Measurements from ENCODE around the gene C2orf74. TPM values are rescaled to one million over a fixed set of nuclear protein-coding genes. Genes with fewer than 3 reads are reported as not detected.
"Not testable (repeated sequence)": the region's sequence is repeated elsewhere in the genome, so short reads cannot be mapped to it uniquely, and the experiment has no call there.

C2orf74 gene
- 10 to 100 TPM; 11.7 to 12.6 TPM for total RNA-seq

DNA sequence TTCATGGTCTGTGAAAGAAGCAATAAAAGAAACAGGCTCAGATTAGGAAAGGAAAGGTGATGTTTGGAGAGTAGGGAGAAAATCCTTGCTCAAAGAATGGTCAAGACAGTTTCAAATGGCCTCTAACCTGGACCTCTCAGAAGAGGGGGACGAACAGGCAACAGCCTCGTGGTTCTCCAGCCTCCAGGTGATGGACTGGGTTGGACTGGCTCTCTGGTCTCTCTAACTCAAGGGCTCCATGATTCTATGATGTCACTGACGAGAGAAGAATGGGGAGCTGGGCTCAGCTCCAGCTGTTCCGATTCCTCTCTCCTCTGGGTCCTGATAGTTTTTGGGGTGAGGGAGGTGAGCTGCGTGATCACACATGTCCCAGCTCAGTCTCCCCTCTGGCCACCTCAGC, at the start of gene C2orf74:
Gene C2orf74 (plus strand): TSS at position 301 of the 400 bp plus-strand sequence. CDS start 327 bp downstream, outside the sequence.
- H3K27me3 Mint-ChIP-seq, result no peaks in the 10 kb centered on the region
- H3K4me1 Mint-ChIP-seq, result no peaks in the 10 kb centered on the region
- H3K27ac Mint-ChIP-seq, result no peak within 1 kb of the TSS
- H3K9me3 Mint-ChIP-seq, result no peaks in the 10 kb centered on the region
- peaks cover 40% of the 10 kb centered on the region for H3K36me3 Mint-ChIP-seq
- no peak for DNase-seq
- no peak within 1 kb of the TSS for H3K4me3 Mint-ChIP-seq

GRCh38 chr2:61114147-61114546, 47.8 kb upstream of the C2orf74 start:
- no peak overlapping the region for H3K4me3 Mint-ChIP-seq
- H3K36me3 Mint-ChIP-seq, result peaks cover 6% of the 10 kb centered on the region
- H3K9me3 Mint-ChIP-seq, result peaks cover 7% of the 10 kb centered on the region
- no peak overlapping the region for H3K27ac Mint-ChIP-seq
- peaks cover 11% of the 10 kb centered on the region for H3K4me1 Mint-ChIP-seq
- no peak for DNase-seq
- no peaks in the 10 kb centered on the region for H3K27me3 Mint-ChIP-seq

GRCh38 chr2:61116302-61116701, 45.7 kb upstream of the C2orf74 start:
- Mint-ChIP-seq H3K27ac (no peak overlapping the region), H3K9me3 (peaks cover 7% of the 10 kb centered on the region), H3K27me3 (no peaks in the 10 kb centered on the region), H3K4me1 (peaks cover 11% of the 10 kb centered on the region), H3K4me3 (no peak overlapping the region), H3K36me3 (peaks cover 6% of the 10 kb centered on the region)
- no peak for DNase-seq

GRCh38 chr2:61117534-61117933, 44.5 kb upstream of the C2orf74 start:
- H3K4me3 Mint-ChIP-seq, result no peak overlapping the region

DNA sequence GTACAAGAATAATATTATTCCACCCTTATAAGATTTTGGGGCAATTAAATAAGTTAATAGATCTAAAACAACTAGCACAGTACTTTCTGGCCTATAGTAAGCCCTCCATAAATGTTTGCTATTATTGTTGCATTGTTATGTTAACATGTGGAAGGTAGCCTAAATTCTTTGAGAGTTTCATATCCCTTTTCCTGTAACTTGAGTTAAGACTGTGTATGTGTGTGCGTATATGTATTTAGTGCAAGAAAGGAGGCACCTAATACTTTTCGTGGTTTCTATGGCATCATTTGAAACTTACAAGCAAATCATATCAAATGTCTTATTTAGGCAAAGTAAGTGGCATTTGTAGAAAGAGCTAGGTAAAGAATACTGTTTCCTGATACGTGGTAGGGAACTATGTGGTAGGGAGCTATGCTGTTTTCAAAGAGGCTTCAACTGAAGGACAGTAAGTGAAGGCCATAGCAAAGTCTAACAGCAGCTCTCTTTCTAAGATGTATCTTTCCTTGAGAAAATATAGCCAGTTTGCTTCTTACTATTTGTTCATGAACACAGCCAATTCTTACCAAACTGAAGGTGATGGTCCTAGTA, 36.8 kb upstream of the C2orf74 start:
- H3K4me3 Mint-ChIP-seq, result no peak overlapping the region
- H3K36me3 Mint-ChIP-seq, result peaks cover 3% of the 10 kb centered on the region
- peaks cover 5% of the 10 kb centered on the region for H3K9me3 Mint-ChIP-seq
- DNase-seq, result no peak
- H3K27ac Mint-ChIP-seq, result no peak overlapping the region
- H3K4me1 Mint-ChIP-seq, result no peaks in the 10 kb centered on the region
- no peaks in the 10 kb centered on the region for H3K27me3 Mint-ChIP-seq

More at GRCh38 chr2:61117534-61117933, 44.5 kb upstream of the C2orf74 start:
- Mint-ChIP-seq H3K27ac (no peak overlapping the region), H3K36me3 (peaks cover 6% of the 10 kb centered on the region), H3K4me1 (peaks cover 11% of the 10 kb centered on the region), H3K27me3 (no peaks in the 10 kb centered on the region), H3K9me3 (peaks cover 7% of the 10 kb centered on the region)
- no peak for DNase-seq

GRCh38 chr2:61125798-61126197, 36.2 kb upstream of the C2orf74 start:
- Mint-ChIP-seq H3K27ac (no peak overlapping the region), H3K9me3 (peaks cover 5% of the 10 kb centered on the region), H3K4me3 (no peak overlapping the region), H3K4me1 (no peaks in the 10 kb centered on the region), H3K36me3 (peaks cover 3% of the 10 kb centered on the region), H3K27me3 (no peaks in the 10 kb centered on the region)
- DNase-seq, result no peak

DNA sequence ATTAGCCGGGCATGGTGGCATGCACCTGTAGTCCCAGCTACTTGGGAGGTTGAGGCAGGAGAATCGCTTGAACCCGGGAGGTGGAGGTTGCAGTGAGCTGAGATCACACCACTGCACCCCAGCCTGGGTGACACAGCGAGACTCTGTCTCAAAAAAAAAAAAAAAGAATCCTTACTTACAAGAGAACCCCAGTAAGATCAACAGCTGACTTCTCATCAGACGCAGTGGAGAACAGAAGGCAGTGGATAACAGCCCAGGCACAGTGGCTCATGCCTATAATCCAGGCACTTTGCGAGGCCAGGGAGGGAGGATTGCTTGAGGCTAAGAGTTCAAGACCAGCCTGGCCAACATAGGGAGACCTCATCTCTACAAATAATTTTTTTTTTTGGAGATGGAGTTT, 33.9 kb upstream of the C2orf74 start:
- H3K9me3 Mint-ChIP-seq, H3K4me1 Mint-ChIP-seq, H3K27me3 Mint-ChIP-seq, H3K27ac Mint-ChIP-seq, H3K36me3 Mint-ChIP-seq, DNase-seq, H3K4me3 Mint-ChIP-seq: not testable (repeated sequence)

- no peaks in the 10 kb centered on the region for H3K27me3 Mint-ChIP-seq
- no peak overlapping the region for H3K4me3 Mint-ChIP-seq
- no peak for DNase-seq
- H3K4me1 Mint-ChIP-seq, result peaks cover 2% of the 10 kb centered on the region
- H3K27ac Mint-ChIP-seq, result no peak overlapping the region
- H3K9me3 Mint-ChIP-seq, result no peaks in the 10 kb centered on the region
- H3K36me3 Mint-ChIP-seq, result no peaks in the 10 kb centered on the region
Measured at GRCh38 chr2:61134141-61134540, 27.8 kb upstream of the C2orf74 start.

GRCh38 chr2:61135510-61135909, 26.5 kb upstream of the C2orf74 start:
- Mint-ChIP-seq H3K36me3 (no peaks in the 10 kb centered on the region), H3K4me1 (peaks cover 2% of the 10 kb centered on the region), H3K27ac (no peak overlapping the region)

DNA sequence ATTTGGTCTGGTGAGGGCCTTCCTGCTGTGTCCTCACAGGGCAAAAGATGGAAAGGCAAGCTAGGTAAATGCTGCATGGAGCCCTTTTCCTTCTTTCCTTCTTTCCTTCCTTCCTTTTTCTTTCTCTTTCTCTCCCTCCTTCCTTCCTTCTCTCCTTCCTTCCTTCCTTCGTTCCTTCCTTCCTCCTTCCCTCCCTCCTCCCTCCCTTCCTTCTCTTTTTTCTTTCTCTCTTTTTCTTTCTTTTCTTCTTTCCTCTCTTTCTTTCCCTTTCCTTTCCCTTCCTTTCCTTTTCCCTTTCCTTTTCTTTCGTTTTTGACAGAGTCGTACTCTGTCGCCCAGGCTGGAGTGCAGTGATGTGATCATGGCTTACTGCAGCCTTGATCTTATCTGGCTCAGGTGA, 23.1 kb upstream of the C2orf74 start:
- Mint-ChIP-seq H3K27me3 (no peaks in the 10 kb centered on the region), H3K4me3 (no peak overlapping the region), H3K9me3 (no peaks in the 10 kb centered on the region), H3K27ac (no peak overlapping the region), H3K4me1 (peaks cover 2% of the 10 kb centered on the region), H3K36me3 (peaks cover 4% of the 10 kb centered on the region)
- no peak for DNase-seq

More at GRCh38 chr2:61135510-61135909, 26.5 kb upstream of the C2orf74 start:
- Mint-ChIP-seq H3K9me3 (no peaks in the 10 kb centered on the region), H3K27me3 (no peaks in the 10 kb centered on the region), H3K4me3 (no peak overlapping the region)
- DNase-seq, result no peak

- DNase-seq, result no peak
- H3K4me3 Mint-ChIP-seq, result no peak overlapping the region
- no peak overlapping the region for H3K27ac Mint-ChIP-seq
- H3K4me1 Mint-ChIP-seq, result peaks cover 6% of the 10 kb centered on the region
- peaks cover 9% of the 10 kb centered on the region for H3K36me3 Mint-ChIP-seq
- no peaks in the 10 kb centered on the region for H3K27me3 Mint-ChIP-seq
- no peaks in the 10 kb centered on the region for H3K9me3 Mint-ChIP-seq
Measured at GRCh38 chr2:61141151-61141550, 20.8 kb upstream of the C2orf74 start.

GRCh38 chr2:61144697-61145268, 17.2 kb upstream of the C2orf74 start:
- Mint-ChIP-seq H3K36me3 (peaks cover 14% of the 10 kb centered on the region), H3K4me3 (peak overlapping the region; percentile 95), H3K27me3 (no peaks in the 10 kb centered on the region), H3K27ac (peak overlapping the region; percentile 97), H3K4me1 (peaks cover 10% of the 10 kb centered on the region), H3K9me3 (no peaks in the 10 kb centered on the region)
- DNase-seq, result peak; percentile 93

DNA sequence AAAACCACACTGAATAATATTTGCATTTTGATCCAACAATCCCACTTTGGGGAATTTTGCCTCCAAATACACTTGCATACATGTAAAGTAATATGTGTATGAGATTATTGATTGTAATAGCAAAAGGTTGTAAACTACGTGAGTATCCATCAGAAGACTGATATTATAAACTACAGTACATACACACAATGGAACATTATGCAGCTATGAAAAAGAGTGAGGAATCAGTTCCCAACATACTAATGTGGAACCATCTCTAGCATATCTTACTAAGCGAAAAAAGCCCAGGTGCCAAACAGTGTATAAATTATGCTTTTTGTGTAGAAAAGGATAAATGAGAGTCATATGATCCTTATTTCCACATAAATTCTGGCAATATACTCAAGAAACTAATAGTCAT, 16.0 kb upstream of the C2orf74 start:
- Mint-ChIP-seq H3K9me3 (no peaks in the 10 kb centered on the region), H3K27me3 (no peaks in the 10 kb centered on the region), H3K27ac (no peak overlapping the region), H3K4me3 (peak overlapping the region; percentile 76), H3K36me3 (peaks cover 19% of the 10 kb centered on the region), H3K4me1 (peaks cover 10% of the 10 kb centered on the region)
- no peak for DNase-seq

- not testable (repeated sequence) for H3K27ac Mint-ChIP-seq, H3K4me3 Mint-ChIP-seq, H3K27me3 Mint-ChIP-seq, DNase-seq, H3K4me1 Mint-ChIP-seq, H3K9me3 Mint-ChIP-seq
- H3K36me3 Mint-ChIP-seq, result peaks cover 24% of the 10 kb centered on the region
Measured at GRCh38 chr2:61148091-61148490, 13.9 kb upstream of the C2orf74 start.

DNA sequence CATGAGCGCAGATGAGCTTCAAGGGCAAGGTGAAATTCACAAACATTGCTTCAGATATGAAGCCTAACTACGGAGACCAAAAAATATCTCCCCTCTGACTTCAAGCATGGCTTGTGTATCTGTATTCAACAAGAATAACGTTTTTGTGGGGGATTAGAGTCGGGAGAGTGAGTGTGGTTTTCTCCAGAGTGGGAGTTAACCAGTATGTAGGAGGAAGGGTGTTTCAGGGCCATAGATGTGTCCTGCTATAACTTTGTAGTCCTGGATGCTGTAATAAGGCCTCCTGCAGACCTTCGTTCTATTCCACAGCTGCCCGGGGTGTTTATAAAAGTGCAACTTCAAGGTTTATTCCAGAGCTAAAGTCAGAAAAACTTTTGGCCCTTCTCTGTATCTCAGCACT, 12.9 kb upstream of the C2orf74 start:
- Mint-ChIP-seq H3K27me3 (no peaks in the 10 kb centered on the region), H3K4me3 (no peak overlapping the region), H3K27ac (no peak overlapping the region), H3K36me3 (peaks cover 20% of the 10 kb centered on the region), H3K4me1 (peaks cover 10% of the 10 kb centered on the region), H3K9me3 (no peaks in the 10 kb centered on the region)
- no peak for DNase-seq

DNA sequence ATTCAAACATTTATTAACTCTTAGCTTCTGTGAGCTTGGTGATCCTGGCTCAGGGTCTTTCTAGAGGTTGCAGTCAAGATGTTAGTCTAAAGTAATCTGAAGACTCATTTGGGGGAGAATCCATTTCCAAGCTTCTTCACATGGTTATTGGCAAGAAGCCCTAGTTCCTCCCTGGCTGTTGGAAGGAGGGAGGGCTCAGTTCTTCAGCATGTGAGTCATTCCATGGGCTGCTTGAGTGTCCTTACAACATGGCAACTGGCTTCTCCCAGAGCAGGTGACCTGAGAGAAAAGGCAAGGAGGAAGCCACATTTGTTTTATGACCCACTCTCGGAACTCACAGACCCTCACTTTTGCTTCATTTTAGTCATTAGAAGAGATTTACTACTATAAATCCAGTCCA, 10.6 kb upstream of the C2orf74 start:
- Mint-ChIP-seq H3K27me3 (no peaks in the 10 kb centered on the region), H3K4me1 (peaks cover 3% of the 10 kb centered on the region)

More for the DNA sequence above, 10.6 kb upstream of the C2orf74 start:
- Mint-ChIP-seq H3K36me3 (peaks cover 21% of the 10 kb centered on the region), H3K27ac (no peak overlapping the region), H3K4me3 (no peak overlapping the region), H3K9me3 (no peaks in the 10 kb centered on the region)
- DNase-seq, result no peak

Measured in activated naive CD8-positive, alpha-beta T cell treated with anti-CD3 and anti-CD28 coated beads for 36 hours (primary cell).